OCI-LY7 (cell line): ENCODE measurements around the gene PDZD2. TPM values are rescaled to one million over a fixed set of nuclear protein-coding genes. Genes with fewer than 3 reads are reported as not detected.
A peak's percentile ranks its signal among the peaks of the same experiment; 100 is the strongest.

Experiments
- BruUV-seq: library from RNA; stranded (reverse); fragments of 400-500 nt; replicated peaks from 2 replicates; lab custom pipeline; 2021; lab: Mats Ljungman, UMichigan
- CTCF ChIA-PET: fragments of 300-600 bp; sonication (Branson Sonifier 250); formaldehyde crosslinking; loops from one replicate; lab custom pipeline; 2022; ENCODE audit warnings: antibody characterized with exemption; ENCODE audit not compliant: unreplicated experiment; lab: Charles Lee
- POLR2A ChIA-PET: fragments of 300-600 bp; sonication (Branson Sonifier 250); formaldehyde crosslinking; loops from one replicate; lab custom pipeline; 2022; ENCODE audit warnings: antibody characterized with exemption; lab: Charles Lee
- DNase-seq: peaks from one replicate; pipeline ENCODE4 v3.0.0-alpha.2; 2015; ENCODE audit warnings: low spot score
- H2AFZ ChIP-seq: fragments of 200-600 bp; sonication (generic), shearing (Covaris generic); 2 replicates; pipeline ENCODE4 v1.6.1; 2014; ENCODE audit warnings: mild to moderate bottlenecking, antibody characterized with exemption, low read length, moderate library complexity
- H3K27ac ChIP-seq: fragments of 200-600 bp; sonication (generic); 2 replicates; pipeline ENCODE4 v1.5.1; 2014; ENCODE audit warnings: mixed run types, low read depth, mild to moderate bottlenecking, moderate library complexity, low read length, inconsistent platforms; ENCODE audit not compliant: poor library complexity, severe bottlenecking
- H3K36me3 ChIP-seq: fragments of 200-600 bp; sonication (generic); 2 replicates; pipeline ENCODE4 v1.6.1; 2014; ENCODE audit warnings: mild to moderate bottlenecking, antibody characterized with exemption, low read length, moderate library complexity, mixed read lengths; ENCODE audit not compliant: insufficient read depth
- H3K4me1 ChIP-seq: fragments of 200-600 bp; sonication (generic); 2 replicates; pipeline ENCODE4 v1.5.1; 2014; ENCODE audit warnings: mild to moderate bottlenecking, low read length; ENCODE audit not compliant: insufficient read depth, poor library complexity, severe bottlenecking
- H3K4me2 ChIP-seq: fragments of 200-600 bp; sonication (generic); 2 replicates; pipeline ENCODE4 v1.6.1; 2014; ENCODE audit warnings: mild to moderate bottlenecking, low read length
- H3K4me3 ChIP-seq: fragments of 200-600 bp; sonication (generic); 2 replicates; pipeline ENCODE4 v1.5.1; 2014; ENCODE audit warnings: mild to moderate bottlenecking, low read depth, low read length; ENCODE audit not compliant: poor library complexity, severe bottlenecking
- H3K79me2 ChIP-seq: fragments of 200-600 bp; sonication (generic); 2 replicates; pipeline ENCODE4 v1.6.1; 2016; ENCODE audit warnings: low read depth, mild to moderate bottlenecking, low read length, moderate library complexity, mixed read lengths; ENCODE audit not compliant: insufficient read depth
- H3K9me2 ChIP-seq: fragments of 200-600 bp; sonication (generic); 2 replicates; pipeline ENCODE4 v1.6.1; 2016; ENCODE audit warnings: mild to moderate bottlenecking, low read length, mixed read lengths; ENCODE audit not compliant: insufficient read depth
- H3K9me3 ChIP-seq: fragments of 200-600 bp; sonication (generic); 2 replicates; pipeline ENCODE4 v1.6.1; 2014; ENCODE audit warnings: mild to moderate bottlenecking, mixed run types, low read length, mixed read lengths
- H4K20me1 ChIP-seq: fragments of 200-600 bp; sonication (generic); 2 replicates; pipeline ENCODE4 v1.6.1; 2014; ENCODE audit warnings: mild to moderate bottlenecking, antibody characterized with exemption, low read length, moderate library complexity, mixed read lengths; ENCODE audit not compliant: insufficient read depth
- CTCF ChIP-seq: fragments of 200-600 bp; sonication (generic); conservative IDR thresholded peaks from 2 replicates; pipeline ENCODE4 v1.5.1; 2014; ENCODE audit warnings: mild to moderate bottlenecking, antibody characterized with exemption, low read length, moderate library complexity, mixed read lengths
- EZH2phosphoT487 ChIP-seq: fragments of 200-600 bp; sonication (generic); IDR thresholded peaks from 2 replicates; pipeline ENCODE4 v1.6.1; 2018; ENCODE audit warnings: low read depth, borderline replicate concordance, mild to moderate bottlenecking, mixed run types, antibody characterized with exemption, low read length, moderate library complexity, mixed read lengths
- intact Hi-C: fragments of 100-400 bp; cut with micrococcal nuclease; formaldehyde crosslinking; loops from one replicate; pipeline ENCODE4 v1.10.0; 2022; ENCODE audit not compliant: unreplicated experiment
- total RNA-seq, 2 experiments: library from RNA; depleted of rRNA in 1 of 2; stranded (reverse); fragments of >200 nt in 1 of 2; shearing (Covaris generic) in 1 of 2; gene quantifications; 2 replicates each; pipeline ENCODE4 v1.2.3, GENCODE V29; 2014 to 2022

PDZD2 gene
- total RNA-seq, 2 experiments from 2014 or later, result 8.6 to 10.6 TPM

GRCh38 chr5:31767335-31768031, 128.6 kb downstream of the PDZD2 start:
- intact Hi-C loops, result no loop called here
- Histone ChIP-seq H3K4me1 (peaks cover 8% of the 10 kb centered on the region), H3K4me2 (no peak overlapping the region)

GRCh38 chr5:31768046-31768445, 129.1 kb downstream of the PDZD2 start:
- no peaks in the 10 kb centered on the region for H3K36me3 ChIP-seq
- ChIA-PET POLR2A (interaction anchor here (0.6 to 0.7 kb wide), 2 partner anchors 291 to 1136 kb away, joined by 3 read pairs; no protein-coding TSS in a partner anchor), CTCF (no interaction called here)
- no peaks in the 10 kb centered on the region for H3K79me2 ChIP-seq
- no peaks in the 10 kb centered on the region for H3K9me2 ChIP-seq
- BruUV-seq, result no TSS peak
- no peaks in the 10 kb centered on the region for H4K20me1 ChIP-seq
- no peak for DNase-seq
- TF ChIP-seq CTCF, result no peak
- peaks cover 8% of the 10 kb centered on the region for H3K4me1 ChIP-seq
- no peaks in the 10 kb centered on the region for H3K9me3 ChIP-seq
- H3K4me3 ChIP-seq, result no peak overlapping the region
- no peak overlapping the region for H3K4me2 ChIP-seq
- H2AFZ ChIP-seq, result no peak overlapping the region
- intact Hi-C loops, result no loop called here
- no peak overlapping the region for H3K27ac ChIP-seq

More at GRCh38 chr5:31767335-31768031, 128.6 kb downstream of the PDZD2 start:
- H2AFZ ChIP-seq, result no peak overlapping the region
- DNase-seq, result no peak
- H4K20me1 ChIP-seq, result no peaks in the 10 kb centered on the region
- no peak overlapping the region for H3K4me3 ChIP-seq
- POLR2A ChIA-PET, result no interaction called here
- CTCF ChIA-PET, result no interaction called here
- no peak for TF ChIP-seq EZH2phosphoT487
- TF ChIP-seq CTCF, result no peak
- H3K79me2 ChIP-seq, result no peaks in the 10 kb centered on the region
- no TSS peak for BruUV-seq
- no peak overlapping the region for H3K27ac ChIP-seq
- no peaks in the 10 kb centered on the region for H3K9me3 ChIP-seq
- no peaks in the 10 kb centered on the region for H3K9me2 ChIP-seq
- H3K36me3 ChIP-seq, result no peaks in the 10 kb centered on the region

GRCh38 chr5:31768784-31769183, 129.9 kb downstream of the PDZD2 start:
- Histone ChIP-seq H3K27ac (no peak overlapping the region), H3K4me3 (no peak overlapping the region), H3K4me2 (no peak overlapping the region), H3K9me2 (no peaks in the 10 kb centered on the region), H3K4me1 (peaks cover 8% of the 10 kb centered on the region), H2AFZ (no peak overlapping the region), H3K79me2 (no peaks in the 10 kb centered on the region), H4K20me1 (no peaks in the 10 kb centered on the region), H3K36me3 (no peaks in the 10 kb centered on the region), H3K9me3 (no peaks in the 10 kb centered on the region)
- no peak for DNase-seq
- ChIA-PET POLR2A (interaction anchor here (0.6 kb wide), 1 partner anchor 290 kb away, joined by 3 read pairs; no protein-coding TSS in a partner anchor), CTCF (no interaction called here)
- intact Hi-C loops, result no loop called here
- TF ChIP-seq EZH2phosphoT487, result no peak
- peak; percentile 29; the same call in 1 of the 2 replicates for TF ChIP-seq CTCF
- BruUV-seq, result no TSS peak
